ENCODE measurements around the gene WDR64. TPM values are rescaled to one million over a fixed set of nuclear protein-coding genes. Genes with fewer than 3 reads are reported as not detected.

The WDR64 gene
- total and polyA plus RNA-seq, 2 of the 4 experiments (the other 2 are of a cell fraction), result not detected

GRCh38 chr1:241666419-241666818, 14.3 kb downstream of the WDR64 start:
- Histone ChIP-seq H3K27ac (ENCODE audit: insufficient read depth, low read length) (no peak overlapping the region), H2BK120ac (ENCODE audit: low read depth, low read length) (no peak overlapping the region), H4K20me1 (ENCODE audit: insufficient read depth, low read length) (no peaks in the 10 kb centered on the region), H2BK15ac (ENCODE audit: low read depth, low read length) (no peak overlapping the region), H2AFZ (replicated peaks; ENCODE audit: low read length, poor library complexity) (no peak overlapping the region), H4K91ac (ENCODE audit: insufficient read depth, low read depth, low read length) (no peak overlapping the region), H3K4me1 (ENCODE audit: control insufficient read depth, insufficient read depth, low read length) (no peaks in the 10 kb centered on the region), H3K4me3 (ENCODE audit: insufficient read depth, low read depth, low read length) (no peak overlapping the region), H3K27me3 (ENCODE audit: control insufficient read depth, insufficient read depth, low read length) (no peaks in the 10 kb centered on the region), H3K4ac (ENCODE audit: low read depth, low read length) (no peak overlapping the region), H3K79me1 (ENCODE audit: low read depth in 1 of 2, low read length in 2 of 2) (no peaks in the 10 kb centered on the region), H4K5ac (ENCODE audit: low read depth, low read length) (no peak overlapping the region), H2AK5ac (ENCODE audit: low read depth, low read length) (no peak overlapping the region), H3K9me1 (ENCODE audit: insufficient read depth, low read length) (no peaks in the 10 kb centered on the region), H3K14ac (replicated peaks; ENCODE audit: low read depth, low read length) (no peak overlapping the region), H3K4me2 (ENCODE audit: low read depth, low read length) (no peak overlapping the region), H3K9ac (ENCODE audit: low read depth, low read length) (no peak overlapping the region), H2BK5ac (ENCODE audit: low read depth, low read length, poor library complexity, severe bottlenecking) (no peak overlapping the region), H4K8ac (ENCODE audit: low read depth in 2 of 2, low read length in 2 of 2) (no peak overlapping the region), H2BK20ac (ENCODE audit: low read depth, low read length) (no peak overlapping the region), H3K36me3 (ENCODE audit: control insufficient read depth, insufficient read depth, low read length) (no peaks in the 10 kb centered on the region), H3K9me3 (ENCODE audit: control insufficient read depth, insufficient read depth, low read length) (no peaks in the 10 kb centered on the region), H3K18ac (ENCODE audit: low read depth, low read length) (no peak overlapping the region), H3K56ac (ENCODE audit: extremely low read depth, insufficient read depth, low read length) (no peak overlapping the region), H3K23ac (ENCODE audit: low read depth, low read length) (no peak overlapping the region), H2AK9ac (replicated peaks; ENCODE audit: low read depth, low read length, poor library complexity) (no peak overlapping the region)
- dilution Hi-C loops (cut with HindIII; ENCODE audit: low sequenced_read_pairs, unreplicated experiment) (no loop called here), in situ Hi-C loops (cut with MboI; ENCODE audit: low sequenced_read_pairs) (no loop called here), intact Hi-C loops (cut with micrococcal nuclease) (loop anchor here (5.0 kb wide), 1 partner anchor 51 kb away; no protein-coding TSS in a partner anchor)
- ATAC-seq (ENCODE audit: low read depth), result no peak
- CTCF ChIA-PET, result no interaction called here
- DNase-seq, result no peak
- WGBS, 2 experiments (ENCODE audit: extremely low coverage in 2 of 2, insufficient read length in 1 of 2), result no CpG with 5 or more reads among the region's 3 CpGs
- no TSS peak for BruUV-seq (replicated peaks)
- POLR2A ChIA-PET (ENCODE audit: unreplicated experiment), result no interaction called here
- TF ChIP-seq RAD21 (IDR thresholded peaks at IDR 0.05; ENCODE audit: low read length) (no peak), FOS (IDR thresholded peaks at IDR 0.05; ENCODE audit: low read depth, low read length) (no peak), MXI1 (IDR thresholded peaks at IDR 0.05; ENCODE audit: borderline replicate concordance, low read depth, low read length) (no peak), POLR2A (IDR thresholded peaks at IDR 0.05; ENCODE audit: low read depth, low read length) (no peak)
